GM11168 (cell line): ENCODE results near the gene ANKS1A.
"Not testable (repeated sequence)": the region's sequence is repeated elsewhere in the genome, so short reads cannot be mapped to it uniquely, and the experiment has no call there.

Experiments used
- in situ Hi-C: fragments of 300-500 bp; cut with MboI; formaldehyde crosslinking; loops from one replicate; pipeline ENCODE4 v1.12.0; 2022; ENCODE audit warnings: low sequenced_read_pairs; ENCODE audit not compliant: unreplicated experiment

Gene ANKS1A

DNA sequence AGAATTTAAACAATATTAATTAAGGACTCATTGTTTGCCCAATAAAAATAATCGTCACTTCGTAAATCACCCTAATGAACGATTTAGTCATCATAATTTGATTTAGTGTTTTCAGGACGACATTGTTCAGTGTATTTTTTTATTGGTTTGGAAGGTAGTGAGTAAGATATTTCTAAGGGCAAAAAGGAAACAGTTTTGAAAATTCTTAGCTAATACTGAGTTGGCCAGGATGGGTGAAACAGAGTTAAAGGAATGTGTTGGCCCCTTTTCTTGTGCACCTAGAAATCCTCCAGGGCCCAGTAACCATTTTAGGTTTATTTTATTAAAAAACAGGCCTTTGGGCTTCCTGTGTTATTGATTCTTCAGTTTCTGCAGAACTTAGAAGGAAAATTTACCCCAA is 25.3 kb downstream of the ANKS1A start:
- in situ Hi-C loops, result no loop called here

DNA sequence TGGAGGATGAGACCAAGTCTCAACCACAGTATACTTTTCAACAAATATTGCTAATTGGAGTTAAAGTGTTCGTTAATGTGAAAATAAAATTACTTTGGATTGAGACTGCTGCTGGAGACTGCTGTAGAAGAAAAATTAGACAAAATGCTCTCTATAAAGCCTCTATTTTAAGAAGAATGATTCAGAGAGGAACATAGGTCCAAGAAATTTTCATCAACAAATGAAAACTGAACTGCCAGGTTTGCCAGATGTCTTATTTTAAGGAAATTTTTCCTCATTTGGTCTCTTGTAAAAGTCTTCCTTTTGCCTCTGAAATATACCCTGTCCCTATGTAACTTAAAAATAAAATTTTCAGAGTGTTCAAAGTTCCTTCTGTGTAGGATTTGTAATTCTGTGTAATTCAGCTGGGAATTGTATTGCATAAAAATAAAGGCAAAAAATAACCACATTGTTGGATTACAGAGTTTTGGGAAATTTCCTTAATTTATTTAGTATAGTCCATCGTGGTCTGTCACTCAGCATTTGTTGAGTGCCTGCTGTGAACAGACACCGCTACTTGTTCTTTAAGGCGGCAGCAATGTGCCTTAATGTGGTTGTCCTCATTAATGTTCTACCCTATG is 27.4 kb downstream of the ANKS1A start:
- in situ Hi-C loops, result no loop called here

DNA sequence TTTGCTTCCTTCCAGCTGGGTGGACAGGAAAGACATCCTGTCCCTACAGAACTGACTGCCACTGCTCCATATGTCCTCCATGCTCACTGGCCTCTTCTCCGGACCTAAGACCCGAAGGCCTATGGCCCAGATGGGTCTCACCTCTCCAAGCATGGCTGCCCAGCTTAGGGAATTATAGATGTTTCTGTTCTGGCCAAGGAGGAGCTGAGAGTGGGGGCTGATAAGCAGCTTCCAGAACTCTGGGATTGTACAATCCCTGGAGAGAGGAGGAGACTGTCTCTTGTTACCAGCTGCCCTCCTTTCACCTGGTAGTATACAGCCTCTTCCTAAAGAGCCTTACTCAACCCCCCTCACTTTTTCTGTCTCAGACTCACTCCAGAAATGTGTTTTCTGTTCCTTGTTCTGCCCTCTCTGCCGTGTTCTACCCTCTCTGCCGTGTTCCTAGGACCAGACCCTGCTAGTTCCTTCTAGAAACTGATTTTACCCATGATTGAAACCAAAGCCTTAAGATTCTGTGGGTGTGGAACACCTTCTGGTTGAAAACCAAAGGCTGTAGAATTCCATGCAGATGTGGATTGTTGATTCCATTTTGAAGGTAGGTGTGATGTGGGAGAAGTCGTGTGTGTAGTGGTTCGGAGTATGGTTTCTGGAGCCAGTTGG is 28.7 kb downstream of the ANKS1A start:
- in situ Hi-C loops, result no loop called here

DNA sequence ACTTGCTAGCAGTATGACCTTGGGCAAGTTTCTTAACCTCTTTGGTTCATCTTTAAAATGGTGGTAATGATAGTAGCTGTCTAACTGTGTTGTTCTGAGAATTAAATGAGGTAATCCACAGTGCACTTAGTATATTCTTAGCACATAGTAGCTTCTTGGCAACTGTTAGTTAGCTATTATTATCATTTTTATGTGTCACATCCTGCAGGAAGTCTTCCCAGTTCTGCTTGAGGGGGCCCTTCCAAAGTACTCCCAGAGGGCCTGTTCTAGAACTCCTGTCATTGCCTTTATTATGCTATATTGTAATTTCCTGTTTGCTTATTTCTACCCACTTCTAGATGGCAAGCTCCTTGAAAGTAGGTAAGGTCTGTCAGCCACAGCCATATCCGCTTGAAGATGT is 30.6 kb downstream of the ANKS1A start:
- in situ Hi-C loops, result no loop called here

DNA sequence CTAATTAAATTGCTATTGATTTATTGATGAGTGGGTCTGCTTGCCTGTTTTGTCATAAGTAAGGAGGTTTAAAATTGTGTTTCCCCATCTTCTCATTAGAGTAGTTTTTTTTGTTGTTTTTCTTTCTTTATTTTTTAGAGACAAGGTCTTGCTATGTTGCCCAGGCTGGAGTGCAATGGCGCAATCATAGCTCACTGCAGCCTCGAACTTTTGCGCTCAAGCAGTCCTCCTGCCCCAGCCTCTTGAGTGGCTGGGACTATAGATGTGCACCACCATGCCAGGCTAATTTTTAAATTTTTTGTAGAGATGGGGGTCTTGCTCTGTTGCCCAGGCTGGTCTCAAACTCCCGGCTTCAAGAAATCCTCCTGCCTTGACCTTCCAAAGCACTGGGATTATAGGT is 31.0 kb downstream of the ANKS1A start:
- in situ Hi-C loops, result no loop called here

DNA sequence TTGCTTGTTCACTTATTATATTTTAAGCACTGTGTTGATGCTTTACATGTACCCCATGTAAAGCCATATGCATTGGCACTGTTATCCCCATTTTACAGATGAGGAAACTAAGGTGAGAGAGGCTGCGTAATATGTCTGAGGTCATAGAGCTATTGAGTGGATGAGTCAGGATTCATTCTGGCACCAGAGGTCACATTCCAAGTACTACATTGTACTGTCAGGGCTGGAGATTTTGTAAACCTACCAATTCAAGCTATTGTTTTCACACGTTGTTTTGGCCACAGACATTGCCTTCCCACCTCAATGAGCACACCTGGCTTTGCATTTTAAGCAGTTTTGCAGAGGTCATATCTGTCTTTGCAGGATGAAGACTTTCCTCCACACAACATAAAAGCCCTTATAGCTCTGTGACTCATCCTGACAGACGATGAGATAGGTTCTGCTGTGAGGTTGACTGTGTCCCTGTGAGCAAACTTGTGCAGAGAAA is 33.2 kb downstream of the ANKS1A start:
- in situ Hi-C loops, result no loop called here

DNA sequence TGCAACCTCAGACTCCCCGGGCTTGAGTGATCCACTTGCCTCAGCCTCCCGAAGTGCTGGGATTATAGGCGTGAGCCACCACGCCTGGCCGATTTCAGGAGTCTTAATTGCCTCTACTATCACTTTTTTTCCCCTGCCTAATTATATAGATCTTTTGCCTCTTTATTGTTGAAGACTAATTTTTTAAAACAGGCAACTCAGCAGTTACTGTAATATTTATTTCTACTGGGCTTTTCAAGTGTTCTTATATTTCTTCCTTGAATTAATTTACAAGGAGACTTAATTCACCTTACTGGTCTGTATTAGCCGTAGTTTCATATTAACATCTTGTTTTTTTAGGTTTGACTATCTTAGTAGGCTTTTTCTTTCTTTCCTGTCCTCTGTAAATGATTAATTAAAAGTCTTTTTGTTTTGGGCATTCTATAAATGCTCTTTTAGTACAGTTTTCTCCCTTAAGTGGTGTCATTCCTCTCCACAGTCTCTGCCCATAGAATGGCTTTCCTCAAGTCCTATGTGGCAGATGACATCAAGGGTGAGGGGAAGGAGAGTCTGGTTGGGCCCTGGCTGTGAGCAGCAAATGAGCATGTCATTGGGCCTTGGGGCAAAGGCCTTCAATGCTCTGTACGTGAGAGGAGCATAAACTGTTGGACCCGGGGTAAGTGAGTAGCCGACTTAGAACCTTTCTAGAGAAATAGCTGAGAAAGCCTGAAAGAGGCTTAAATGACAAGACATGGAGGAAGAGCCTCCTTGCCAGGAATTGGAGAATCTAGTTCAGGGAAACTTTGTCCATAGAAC is 36.0 kb downstream of the ANKS1A start:
- in situ Hi-C loops, result no loop called here

DNA sequence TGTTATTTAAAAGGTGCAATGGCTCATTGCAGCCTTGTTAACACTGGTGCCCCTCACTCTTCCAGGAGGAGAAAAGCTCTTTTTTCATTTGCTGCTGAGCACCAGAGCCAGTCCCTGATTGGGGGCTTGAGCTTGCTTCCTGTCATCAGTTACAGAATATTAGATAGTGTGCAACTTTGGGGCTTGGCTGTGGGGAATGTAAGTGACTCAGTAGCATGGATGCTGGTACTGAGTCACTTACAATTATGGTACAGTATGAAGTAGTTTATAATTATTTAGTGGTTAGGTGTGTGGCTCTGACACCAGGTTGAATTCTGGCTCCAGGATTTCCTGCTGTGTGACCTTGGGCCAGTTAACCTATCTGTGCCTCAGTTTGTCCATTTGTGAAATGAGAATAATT is 37.6 kb downstream of the ANKS1A start:
- in situ Hi-C loops, result no loop called here

DNA sequence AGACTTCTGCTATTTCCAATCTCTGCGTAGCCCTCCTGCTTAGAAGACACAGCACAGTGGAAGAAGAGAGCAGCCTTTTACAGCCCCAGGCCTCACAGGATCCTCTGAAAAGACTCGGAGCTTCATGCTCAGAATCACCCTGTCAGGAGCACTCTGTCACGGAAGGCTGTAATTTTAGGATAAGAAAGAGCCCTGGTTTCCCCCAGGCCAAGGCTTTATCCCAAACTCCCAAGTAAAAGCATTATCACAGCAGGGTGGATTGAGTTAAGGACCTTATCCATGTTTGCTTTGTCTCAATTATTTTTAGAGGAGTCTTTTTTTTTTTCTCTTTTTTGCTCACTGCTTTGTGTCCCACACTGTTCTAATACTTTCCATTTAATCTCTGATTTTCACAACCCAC is 39.2 kb downstream of the ANKS1A start:
- in situ Hi-C loops, result no loop called here

DNA sequence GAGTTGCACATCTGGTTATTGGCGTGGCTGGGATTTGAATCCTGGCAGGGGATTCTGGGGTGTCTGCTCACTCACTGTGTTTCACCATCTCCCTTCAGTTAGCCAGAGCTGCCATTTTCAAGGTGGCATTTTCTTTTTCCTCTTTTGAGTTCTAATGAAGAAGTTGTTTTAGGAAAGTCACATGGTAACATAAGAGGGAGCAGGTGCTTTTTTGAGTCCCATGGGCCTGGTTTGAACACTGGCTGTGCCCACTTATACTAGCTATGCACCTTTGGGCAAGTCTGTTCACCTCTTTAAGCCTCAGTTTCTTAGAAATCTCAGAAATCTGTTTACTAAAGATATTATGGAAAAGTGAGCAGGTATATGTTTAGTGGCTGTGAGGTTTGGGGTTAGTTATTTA is 39.6 kb downstream of the ANKS1A start:
- in situ Hi-C loops, result no loop called here

DNA sequence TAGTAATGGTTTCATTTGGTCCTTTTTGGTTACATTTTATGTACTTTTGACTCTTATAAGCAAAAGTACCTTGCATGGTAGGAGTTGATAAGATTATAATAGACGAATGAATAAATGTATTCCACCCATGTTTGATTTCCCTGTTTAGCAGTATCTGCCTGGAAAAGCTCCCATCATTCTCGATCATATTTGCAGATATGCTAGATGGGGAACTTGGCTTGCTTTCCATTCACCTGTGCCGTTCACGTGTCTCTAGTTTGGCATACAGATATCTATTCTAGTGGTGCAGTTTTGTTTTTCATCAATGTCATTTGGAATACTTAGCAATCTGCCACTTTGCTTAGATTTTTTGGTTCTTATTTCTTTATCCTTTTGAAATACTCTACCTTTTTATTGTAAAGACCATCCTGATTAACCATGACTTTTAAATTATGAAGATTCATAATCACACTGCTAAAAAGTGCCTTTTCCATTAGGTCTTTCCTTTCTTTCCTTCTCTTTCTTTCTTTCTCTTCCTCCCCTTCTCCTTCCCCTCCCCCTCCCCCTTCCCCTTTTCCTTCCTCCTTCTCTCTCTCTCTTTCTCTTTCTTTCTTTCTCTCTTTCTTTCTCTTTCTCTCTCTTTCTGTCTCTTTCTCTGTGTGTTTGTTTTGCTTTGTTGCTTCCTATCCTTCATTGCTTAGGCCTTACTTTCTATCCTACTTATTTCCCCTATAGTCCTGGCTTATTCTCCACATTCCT is 40.4 kb downstream of the ANKS1A start:
- in situ Hi-C loops, result no loop called here

DNA sequence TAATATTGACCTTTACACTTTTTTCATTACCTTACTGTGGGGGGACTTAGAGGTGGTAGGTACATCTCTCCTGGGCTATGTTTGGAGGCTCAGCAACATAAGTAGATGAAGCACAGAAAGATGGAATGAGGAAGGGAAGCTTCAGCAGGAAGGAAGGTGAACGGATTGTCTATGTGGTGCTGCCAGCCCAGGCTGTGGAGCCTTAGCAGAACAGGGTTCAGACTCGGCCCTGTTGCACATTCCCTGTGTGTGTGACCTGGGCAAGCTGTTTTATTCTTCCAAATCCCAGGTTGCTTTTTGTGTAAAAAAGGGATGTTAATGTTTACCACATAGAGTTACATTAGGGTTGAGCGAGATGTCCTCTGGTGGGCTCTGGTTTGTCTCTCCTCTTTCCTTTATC is 41.2 kb downstream of the ANKS1A start:
- in situ Hi-C loops, result no loop called here

DNA sequence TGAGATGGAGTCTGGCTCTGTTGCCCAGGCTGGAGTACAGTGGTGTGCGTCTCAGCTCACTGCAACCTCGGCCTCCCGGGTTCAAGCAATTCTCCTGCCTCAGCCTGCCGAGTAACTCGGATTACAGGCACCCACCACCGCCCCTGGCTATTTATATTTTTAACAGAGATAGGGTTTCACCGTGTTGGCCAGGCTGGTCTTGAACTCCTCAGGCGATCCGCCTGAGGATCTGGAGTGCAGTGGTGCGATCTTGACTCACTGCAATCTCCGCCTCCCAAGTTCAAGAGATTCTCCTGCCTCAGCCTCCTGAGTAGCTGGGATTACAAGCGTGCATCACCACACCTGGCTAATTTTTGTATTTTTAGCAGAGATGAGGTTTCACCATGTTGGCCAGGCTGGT is 43.1 kb downstream of the ANKS1A start:
- in situ Hi-C loops, result not testable (repeated sequence)

DNA sequence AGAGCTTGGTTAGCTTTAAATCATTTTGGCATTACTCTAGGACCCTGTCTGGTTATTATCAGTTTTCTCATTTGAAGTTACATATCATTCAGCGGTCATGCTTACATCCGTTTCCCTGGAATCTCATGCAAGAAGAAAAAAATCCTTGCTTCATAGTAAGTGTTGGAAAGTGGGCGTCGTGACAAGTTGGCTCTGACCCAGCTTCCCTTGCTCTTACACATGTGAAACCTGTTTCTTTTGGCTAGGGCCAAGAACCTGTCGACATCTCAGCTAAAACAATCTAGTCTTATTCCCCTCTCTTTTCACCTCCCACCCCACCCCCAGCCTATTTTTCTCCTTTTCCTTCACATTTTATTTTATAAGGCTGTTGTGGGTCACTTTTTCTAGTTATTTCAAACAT is 45.5 kb downstream of the ANKS1A start:
- in situ Hi-C loops, result no loop called here

DNA sequence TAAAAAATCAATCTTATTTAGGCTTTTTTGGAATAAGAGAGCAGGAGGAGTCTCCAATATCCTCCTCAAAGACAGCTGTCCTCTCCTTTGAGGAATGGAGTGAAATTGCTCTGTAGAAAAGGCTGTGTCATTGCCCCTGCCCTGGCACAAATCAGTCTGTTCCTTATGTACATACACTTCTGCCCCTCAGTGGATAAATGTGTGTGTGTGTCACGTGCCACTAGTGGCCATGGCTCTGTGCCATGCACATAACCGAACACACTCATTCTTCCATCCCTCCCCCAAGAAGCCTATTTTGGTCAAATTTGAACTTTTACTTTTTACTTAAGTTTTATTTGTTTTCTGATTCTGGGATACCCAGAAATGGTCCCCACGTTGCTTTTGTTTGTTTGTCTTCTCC is 49.2 kb downstream of the ANKS1A start:
- in situ Hi-C loops, result no loop called here

DNA sequence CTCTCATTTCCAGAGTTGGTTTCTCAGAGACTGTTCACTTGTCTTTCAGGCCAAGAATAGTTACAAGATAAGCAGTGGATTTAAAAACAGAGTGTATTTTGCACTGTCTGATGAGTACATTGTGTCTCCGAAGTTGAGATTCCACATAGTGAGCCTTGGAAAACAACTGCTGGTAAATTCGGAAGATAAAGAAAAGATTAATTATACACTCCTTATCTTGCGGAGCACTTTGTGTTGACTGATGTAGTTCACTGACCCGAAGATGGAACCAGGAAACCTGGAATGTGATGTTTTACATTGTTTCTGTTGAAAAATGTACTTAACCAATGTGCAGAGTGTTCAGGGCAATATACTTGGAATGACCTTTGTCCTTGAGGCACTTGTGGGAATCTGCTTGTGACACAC is 51.0 kb downstream of the ANKS1A start:
- in situ Hi-C loops, result no loop called here

DNA sequence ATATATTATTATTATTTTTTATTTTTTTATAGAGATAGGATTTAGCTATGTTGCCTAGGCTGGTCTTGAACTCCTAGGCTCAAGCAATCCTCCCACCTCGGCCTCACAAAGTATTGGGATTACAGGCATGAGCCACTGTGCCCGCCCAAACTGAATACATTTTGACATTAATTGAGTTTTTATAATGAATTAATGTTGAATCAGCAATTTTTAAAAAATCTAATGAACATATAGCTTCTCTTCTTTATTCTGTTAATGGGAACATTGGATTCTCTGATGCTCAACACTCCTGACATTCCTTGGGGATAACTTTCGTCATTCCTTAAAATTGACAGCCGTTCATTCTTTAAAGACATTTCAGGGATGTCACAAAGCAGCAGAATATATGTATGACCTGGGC is 52.4 kb downstream of the ANKS1A start:
- in situ Hi-C loops, result no loop called here

DNA sequence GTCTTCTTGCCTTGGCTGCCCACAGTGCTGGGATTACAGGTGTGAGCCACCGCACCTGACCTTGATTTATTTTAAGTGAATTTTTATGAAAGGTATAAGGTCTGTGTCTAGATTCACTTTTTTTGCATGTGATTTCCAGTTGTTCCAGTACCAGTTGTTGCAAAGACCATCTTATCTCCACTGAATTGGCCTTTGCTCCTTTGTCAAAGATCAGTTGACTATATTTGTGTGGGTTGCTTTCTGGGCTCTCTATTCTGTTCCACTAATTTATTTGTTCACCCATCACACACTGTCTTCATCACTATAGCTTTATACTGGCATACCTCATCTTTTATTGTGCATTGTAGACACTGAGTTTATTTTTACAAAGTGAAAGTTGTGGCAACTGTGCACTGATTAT is 56.3 kb downstream of the ANKS1A start:
- in situ Hi-C loops, result no loop called here

DNA sequence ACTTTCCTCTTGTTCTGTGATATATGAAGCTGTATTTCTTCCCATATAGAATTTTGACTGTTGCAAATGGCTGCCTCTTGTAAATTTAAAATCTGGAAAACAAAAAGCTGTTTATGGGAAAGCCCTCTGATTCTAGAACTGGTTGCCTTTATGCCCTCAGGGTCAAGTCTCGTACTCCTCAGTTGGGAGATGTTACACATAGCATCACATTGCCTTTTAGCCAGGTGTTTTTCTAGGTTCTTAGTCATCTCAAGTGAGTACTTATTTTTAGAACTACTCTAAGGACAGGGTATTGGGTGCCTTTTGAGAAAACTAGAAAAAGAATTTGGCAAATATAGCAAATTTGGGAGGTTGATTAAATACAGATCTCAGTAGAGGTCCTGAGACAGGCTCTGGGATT is 58.5 kb downstream of the ANKS1A start:
- in situ Hi-C loops, result no loop called here

DNA sequence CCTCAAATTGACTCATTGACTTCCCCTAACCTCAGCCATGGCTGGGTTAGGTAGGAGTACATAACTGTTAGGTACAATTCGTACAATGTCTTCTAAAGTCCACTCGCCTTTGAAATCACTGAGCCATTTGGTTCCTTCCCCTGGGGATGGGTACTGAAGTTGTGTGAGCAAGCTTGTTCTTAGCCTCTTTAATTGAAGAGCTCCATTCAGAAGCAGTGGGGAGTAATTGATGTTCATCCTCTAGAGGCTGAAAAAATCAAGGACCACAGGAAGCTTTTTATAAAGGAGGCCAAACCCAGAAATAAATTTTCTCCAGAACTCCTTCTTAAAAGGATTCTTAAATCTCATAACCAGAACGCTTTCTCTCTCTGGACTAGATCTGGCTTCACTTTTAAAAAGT is 60.6 kb downstream of the ANKS1A start:
- in situ Hi-C loops, result no loop called here

DNA sequence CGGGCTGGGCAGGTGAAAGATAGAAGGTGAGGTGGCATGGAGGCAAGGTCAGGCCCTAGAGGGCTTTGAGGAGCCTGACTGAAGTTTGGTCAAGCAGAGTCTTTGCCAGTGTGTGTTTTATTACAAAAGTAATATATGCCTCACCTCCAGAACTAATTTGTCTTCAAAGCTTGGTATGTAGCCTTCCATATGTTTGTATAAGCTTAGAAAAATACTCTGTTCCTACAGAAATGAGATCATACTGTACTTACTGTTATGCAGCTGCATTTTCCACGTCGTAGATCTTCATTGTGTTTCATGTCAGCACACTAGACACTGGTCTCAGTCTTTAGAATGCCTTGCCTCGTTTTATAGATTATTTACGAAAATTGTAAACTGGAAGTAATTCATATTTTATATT is 61.8 kb downstream of the ANKS1A start:
- in situ Hi-C loops, result no loop called here
